Breast epithelium (tissue), 3 donors: Measurements from ENCODE around the gene CUL1. TPM values are rescaled to one million over a fixed set of nuclear protein-coding genes. Genes with fewer than 3 reads are reported as not detected.

Source experiments
- total RNA-seq, 3 donors: library from RNA; depleted of rRNA; stranded (reverse); fragments of >200 nt; gene quantifications; one replicate each; pipeline ENCODE4 v1.1.0, GENCODE V29; 2016

The CUL1 gene
- total RNA-seq, 3 donors from 2014 or later: 61.6 to 71.4 (median 65.4) TPM

Other genes with a start within 250 kb of the CUL1 start
- not detected for gene C7orf33, start 108.1 kb upstream of the CUL1 start, total RNA-seq
- 1 to 10 TPM; 2.1 to 4.8 (median 4.3) TPM for gene EZH2, start 185.4 kb downstream of the CUL1 start, total RNA-seq